RPMI8226 (cell line): Measurements from ENCODE around the gene FOXD4L3.
"Not testable (repeated sequence)": the region's sequence is repeated elsewhere in the genome, so short reads cannot be mapped to it uniquely, and the experiment has no call there.

Experiments used
- DNase-seq: peaks from one replicate; pipeline ENCODE4 v3.0.0-alpha.2; 2015

The FOXD4L3 gene

DNA sequence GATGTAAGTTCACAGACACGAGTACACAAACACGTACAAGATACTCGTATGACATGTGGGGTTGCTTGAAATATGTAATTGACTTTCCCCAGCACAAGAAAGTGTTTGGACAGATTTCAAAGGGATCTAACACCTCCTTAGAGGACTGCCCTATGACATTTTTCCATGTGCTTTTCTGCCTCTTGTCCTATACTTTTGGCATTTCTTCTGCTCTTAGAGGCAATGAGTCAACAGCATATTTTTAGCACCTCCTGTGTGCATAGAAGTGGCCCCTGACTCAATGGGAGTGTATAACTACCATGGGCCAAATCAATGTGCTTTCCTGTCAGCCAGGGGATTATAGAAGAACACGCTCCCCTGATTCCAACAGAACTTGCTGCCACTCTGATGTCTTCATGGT is 49.0 kb downstream of the FOXD4L3 start:
- DNase-seq = not testable (repeated sequence)
